ENCODE measurements around the gene ARMC2.

- TF ChIP-seq, protein P1, sequence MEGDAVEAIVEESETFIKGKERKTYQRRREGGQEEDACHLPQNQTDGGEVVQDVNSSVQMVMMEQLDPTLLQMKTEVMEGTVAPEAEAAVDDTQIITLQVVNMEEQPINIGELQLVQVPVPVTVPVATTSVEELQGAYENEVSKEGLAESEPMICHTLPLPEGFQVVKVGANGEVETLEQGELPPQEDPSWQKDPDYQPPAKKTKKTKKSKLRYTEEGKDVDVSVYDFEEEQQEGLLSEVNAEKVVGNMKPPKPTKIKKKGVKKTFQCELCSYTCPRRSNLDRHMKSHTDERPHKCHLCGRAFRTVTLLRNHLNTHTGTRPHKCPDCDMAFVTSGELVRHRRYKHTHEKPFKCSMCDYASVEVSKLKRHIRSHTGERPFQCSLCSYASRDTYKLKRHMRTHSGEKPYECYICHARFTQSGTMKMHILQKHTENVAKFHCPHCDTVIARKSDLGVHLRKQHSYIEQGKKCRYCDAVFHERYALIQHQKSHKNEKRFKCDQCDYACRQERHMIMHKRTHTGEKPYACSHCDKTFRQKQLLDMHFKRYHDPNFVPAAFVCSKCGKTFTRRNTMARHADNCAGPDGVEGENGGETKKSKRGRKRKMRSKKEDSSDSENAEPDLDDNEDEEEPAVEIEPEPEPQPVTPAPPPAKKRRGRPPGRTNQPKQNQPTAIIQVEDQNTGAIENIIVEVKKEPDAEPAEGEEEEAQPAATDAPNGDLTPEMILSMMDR (IDR thresholded peaks at IDR 0.05; ENCODE audit: low read length) = no peak
- TF ChIP-seq EZH2 (IDR thresholded peaks at IDR 0.05; ENCODE audit: borderline replicate concordance, low read length) = no peak
Observed at GRCh38 chr6:108872575-108872974, 24.4 kb downstream of the ARMC2 start.

All from OCI-LY1 (cell line).